AG09309 (cell line): ENCODE results near the gene DUSP10.

Experiments used
- DNase-seq: peaks from one replicate; pipeline ENCODE4 v3.0.0-alpha.2; 2010; ENCODE audit warnings: low read depth
- H3K4me3 ChIP-seq: 2 replicates; pipeline ENCODE4 v1.5.1; 2011; ENCODE audit warnings: mild to moderate bottlenecking, low read depth, low read length, moderate library complexity; ENCODE audit not compliant: control insufficient read depth
- CTCF ChIP-seq: IDR thresholded peaks from 2 replicates; pipeline ENCODE4 v1.5.1; 2011; ENCODE audit warnings: mild to moderate bottlenecking, low read depth, low read length, inconsistent platforms; ENCODE audit not compliant: insufficient read depth, control insufficient read depth; ENCODE audit errors: missing control alignments

DUSP10 gene

GRCh38 chr1:221672239-221672645 lies 69.6 kb downstream of the DUSP10 start:
- H3K4me3 ChIP-seq, result no peak overlapping the region
- DNase-seq, result no peak
- TF ChIP-seq CTCF, result no peak

- no peak overlapping the region for H3K4me3 ChIP-seq
- no peak for TF ChIP-seq CTCF
- DNase-seq, result no peak
Measured at GRCh38 chr1:221670081-221670480, 71.8 kb downstream of the DUSP10 start.

GRCh38 chr1:221669441-221669840 lies 72.4 kb downstream of the DUSP10 start:
- no peak for DNase-seq
- H3K4me3 ChIP-seq, result no peak overlapping the region
- TF ChIP-seq CTCF, result no peak

GRCh38 chr1:221667504-221667903 lies 74.4 kb downstream of the DUSP10 start:
- peak; percentile 40 for DNase-seq

GRCh38 chr1:221664253-221664652 lies 77.6 kb downstream of the DUSP10 start:
- DNase-seq, result no peak
- no peak for TF ChIP-seq CTCF
- no peak overlapping the region for H3K4me3 ChIP-seq

More at GRCh38 chr1:221667504-221667903, 74.4 kb downstream of the DUSP10 start:
- no peak overlapping the region for H3K4me3 ChIP-seq
- no peak for TF ChIP-seq CTCF

GRCh38 chr1:221663321-221663720 lies 78.6 kb downstream of the DUSP10 start:
- no peak for DNase-seq
- no peak for TF ChIP-seq CTCF
- no peak overlapping the region for H3K4me3 ChIP-seq

GRCh38 chr1:221655766-221656305 lies 86.1 kb downstream of the DUSP10 start:
- no peak overlapping the region for H3K4me3 ChIP-seq
- no peak for DNase-seq
- no peak for TF ChIP-seq CTCF
